ENCODE results near the gene ITGAE.
A peak's percentile ranks its signal among the peaks of the same experiment; 100 is the strongest.

ITGAE gene

DNA sequence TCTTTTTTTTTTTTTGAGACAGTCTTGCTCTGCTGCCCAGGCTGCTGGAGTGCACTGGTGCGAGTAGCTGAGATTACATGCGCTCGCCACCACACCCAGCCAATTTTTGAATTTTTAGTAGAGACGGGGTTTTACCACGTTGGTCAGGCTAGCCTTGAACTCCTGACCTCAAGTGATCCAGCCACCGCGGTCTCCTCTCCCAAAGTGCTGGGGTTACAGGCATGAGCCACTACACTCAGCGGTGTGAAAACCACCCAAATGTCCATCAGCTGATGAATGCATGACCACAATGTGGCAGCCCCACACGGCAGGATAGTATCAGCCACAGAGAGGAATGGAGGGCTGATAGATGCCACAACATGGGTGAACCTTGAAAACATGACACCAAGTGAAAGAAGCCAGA lies 107.2 kb downstream of the ITGAE start:
- DNase-seq (ENCODE audit: low spot score): no peak

DNA sequence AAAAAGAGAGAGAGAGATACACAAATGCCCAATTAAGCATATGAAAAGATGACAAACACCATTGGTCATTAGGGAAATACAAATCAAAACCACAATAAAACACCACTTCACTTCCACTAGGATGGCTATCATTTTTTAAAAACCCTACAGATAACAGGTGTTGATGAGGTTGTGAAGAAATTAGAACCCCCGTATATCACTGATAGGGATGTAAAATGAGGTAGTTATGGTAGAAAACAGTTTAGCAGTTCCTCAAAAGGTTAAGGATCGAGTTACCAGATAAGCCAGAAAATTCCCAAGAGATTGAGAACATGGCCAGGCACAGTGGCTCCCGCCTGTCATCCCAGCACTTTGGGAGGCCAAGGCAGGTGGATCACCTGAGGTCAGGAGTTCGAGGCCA lies 107.8 kb downstream of the ITGAE start:
- DNase-seq (ENCODE audit: low spot score): no peak

- DNase-seq (ENCODE audit: low spot score): no peak
These were observed 108.6 kb downstream of the ITGAE start for GRCh38 chr17:3692346-3692745.

- no peak for DNase-seq (ENCODE audit: low spot score)
These were observed 109.3 kb downstream of the ITGAE start for GRCh38 chr17:3691617-3692067.

- DNase-seq (ENCODE audit: low spot score): no peak
These were observed 110.8 kb downstream of the ITGAE start for GRCh38 chr17:3690094-3690715.

- DNase-seq (ENCODE audit: low spot score): no peak
These were observed 111.5 kb downstream of the ITGAE start for GRCh38 chr17:3689262-3690093.

GRCh38 chr17:3688852-3689261 lies 112.1 kb downstream of the ITGAE start:
- no peak for DNase-seq (ENCODE audit: low spot score)

DNA sequence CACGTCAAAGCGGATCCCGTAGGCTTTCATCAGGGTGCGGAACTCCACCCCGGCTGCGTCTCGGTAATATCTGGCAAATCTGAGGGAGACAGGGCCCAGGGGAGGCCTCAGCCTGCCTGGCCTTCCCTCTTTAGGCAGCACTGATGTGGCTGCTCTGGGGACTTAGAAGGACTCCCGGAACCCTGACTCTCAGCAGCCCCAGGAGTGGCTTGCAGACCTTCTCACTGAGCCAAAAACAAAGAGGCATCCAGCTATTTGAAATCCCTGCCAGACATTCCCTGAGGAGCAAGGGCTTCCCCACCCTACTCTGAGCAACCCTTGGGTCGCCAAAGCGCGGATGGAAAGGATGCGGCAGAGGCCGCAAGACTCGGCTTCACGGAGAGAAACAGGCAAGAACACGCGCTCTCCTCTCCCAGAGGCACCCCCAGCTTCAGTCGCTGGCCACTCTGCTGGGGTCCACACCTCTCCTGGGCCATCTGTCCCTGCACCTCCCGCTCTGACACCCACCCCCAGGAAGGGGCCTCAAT lies 112.9 kb downstream of the ITGAE start:
- DNase-seq (ENCODE audit: low spot score): peak; percentile 43

DNA sequence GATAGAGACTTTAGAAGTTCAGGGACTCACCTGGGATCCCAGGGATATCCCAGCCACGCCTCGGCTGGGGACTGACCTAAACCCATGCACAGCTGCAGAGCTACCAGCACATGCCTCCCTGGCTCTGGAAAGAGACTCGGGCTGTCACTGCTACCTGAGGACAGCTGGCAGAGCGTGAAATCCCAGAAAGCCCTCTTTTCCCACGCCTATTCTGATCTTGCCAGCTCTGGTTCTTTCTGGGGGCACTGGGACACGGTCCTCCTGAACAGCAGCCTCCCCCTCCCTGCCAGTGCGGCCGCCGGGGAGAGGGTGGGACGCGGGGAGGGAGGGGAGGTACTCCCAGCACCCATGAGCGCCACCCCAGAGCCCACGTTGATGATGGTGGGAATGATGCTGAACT lies 115.8 kb downstream of the ITGAE start:
- no peak for DNase-seq (ENCODE audit: low spot score)

DNA sequence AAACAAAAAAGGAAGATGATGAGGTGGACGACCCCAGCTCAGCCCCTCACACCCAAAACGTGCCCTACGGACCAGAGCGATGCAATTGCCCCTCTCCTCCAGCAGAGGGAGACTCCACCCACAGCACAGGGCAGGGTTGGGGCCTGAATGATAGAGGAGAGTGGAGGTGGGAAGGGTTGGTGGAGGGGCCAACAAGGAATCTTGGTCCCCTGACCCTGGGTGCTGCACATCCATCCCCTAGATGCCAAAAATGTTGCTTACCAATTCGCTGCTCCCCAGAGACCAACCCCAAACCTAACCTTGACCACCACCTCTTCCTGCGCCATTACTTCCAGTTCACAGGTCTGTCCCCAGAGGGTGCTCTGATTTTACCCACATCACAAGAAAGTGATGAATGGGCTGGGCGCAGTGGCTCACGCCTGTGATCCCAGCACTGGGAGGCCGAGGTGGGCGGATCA lies 117.9 kb downstream of the ITGAE start:
- DNase-seq (ENCODE audit: low spot score): peak; percentile 86

DNA sequence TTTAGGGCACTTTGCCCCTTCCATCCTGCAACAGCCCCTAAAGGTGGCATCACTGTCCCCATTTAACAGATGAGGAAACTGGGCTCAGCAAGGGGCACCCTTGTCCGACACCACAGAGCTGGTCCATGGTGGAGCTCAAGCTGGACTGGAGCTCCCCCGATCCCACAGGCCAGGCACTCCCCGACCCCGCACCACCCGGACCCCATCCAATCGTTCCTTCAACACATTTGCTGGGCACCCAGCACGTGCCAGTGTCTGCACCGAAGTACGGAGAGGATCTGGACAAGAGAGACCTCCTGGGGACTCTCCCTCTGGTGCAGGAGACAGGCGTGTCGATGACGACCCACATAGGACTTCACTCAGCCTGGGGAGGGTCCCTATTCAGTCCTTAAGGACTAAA lies 119.0 kb downstream of the ITGAE start:
- DNase-seq (ENCODE audit: low spot score): no peak

GRCh38 chr17:3681565-3681964 lies 119.4 kb downstream of the ITGAE start:
- DNase-seq (ENCODE audit: low spot score): no peak

- no peak for DNase-seq (ENCODE audit: low spot score)
These were observed 119.9 kb downstream of the ITGAE start for GRCh38 chr17:3681057-3681456.

DNA sequence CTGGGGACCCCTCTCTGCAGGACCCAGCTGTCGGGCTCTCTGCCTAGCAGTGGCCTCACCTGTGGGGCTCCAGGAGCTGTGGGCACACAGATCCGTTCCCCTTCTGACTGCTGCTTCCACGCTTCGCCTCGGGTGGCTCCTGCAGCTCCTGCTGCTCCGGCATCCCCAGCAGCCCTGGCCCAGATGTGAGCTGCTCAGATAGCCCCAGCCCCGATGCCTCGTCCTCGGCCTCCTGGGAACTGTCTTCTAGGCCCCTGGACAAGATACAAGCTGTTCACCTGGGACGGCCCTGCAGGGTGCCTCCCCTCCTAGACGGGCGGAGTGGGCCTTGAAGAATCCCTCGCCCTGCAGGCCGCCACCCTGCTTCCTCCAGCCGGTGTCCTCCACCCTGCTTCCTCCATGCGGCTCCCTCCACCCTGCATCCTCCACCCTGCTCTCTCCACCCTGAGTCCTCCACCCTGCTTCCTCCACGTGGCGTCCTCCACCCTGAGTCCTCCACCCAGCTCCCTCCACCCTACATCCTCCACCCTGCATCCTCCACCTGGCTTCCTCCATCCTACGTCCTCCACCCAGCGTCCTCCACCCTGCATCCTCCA lies 121.4 kb downstream of the ITGAE start:
- no peak for DNase-seq (ENCODE audit: low spot score)

DNA sequence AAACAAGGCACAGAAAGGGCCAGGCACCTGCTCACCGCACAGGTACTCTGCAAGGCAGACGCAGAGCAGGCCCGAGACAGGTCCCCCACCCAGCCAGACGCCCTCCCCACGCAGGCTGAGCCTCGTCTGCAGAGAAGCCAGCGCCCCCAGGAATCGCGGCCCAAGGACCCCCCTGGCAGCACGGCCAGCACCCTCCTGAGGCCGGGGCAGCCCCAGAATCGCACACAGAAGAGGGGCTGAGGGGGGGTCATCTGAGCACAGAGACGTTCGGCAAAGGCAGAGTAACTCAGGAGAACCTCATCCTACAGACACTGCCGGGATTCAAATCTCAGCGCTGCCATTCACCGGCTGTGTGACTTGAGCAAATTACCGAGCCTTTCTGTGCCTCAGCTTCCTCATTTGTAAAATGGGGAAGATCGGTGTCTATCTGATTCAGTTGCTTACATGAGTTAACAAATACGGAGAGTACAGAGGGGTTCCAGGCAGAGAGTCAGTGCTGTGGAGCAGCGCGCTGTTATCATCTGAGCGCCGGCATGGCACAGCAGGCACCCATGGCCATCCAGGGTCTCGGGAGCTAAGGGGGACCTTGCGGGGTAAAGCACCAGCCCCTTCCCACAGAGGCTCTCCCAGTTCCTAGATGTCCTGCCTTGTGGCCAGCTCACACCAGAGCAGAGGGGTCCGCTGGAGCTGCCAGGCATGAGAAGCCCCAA lies 122.0 kb downstream of the ITGAE start:
- no peak for DNase-seq (ENCODE audit: low spot score)

DNA sequence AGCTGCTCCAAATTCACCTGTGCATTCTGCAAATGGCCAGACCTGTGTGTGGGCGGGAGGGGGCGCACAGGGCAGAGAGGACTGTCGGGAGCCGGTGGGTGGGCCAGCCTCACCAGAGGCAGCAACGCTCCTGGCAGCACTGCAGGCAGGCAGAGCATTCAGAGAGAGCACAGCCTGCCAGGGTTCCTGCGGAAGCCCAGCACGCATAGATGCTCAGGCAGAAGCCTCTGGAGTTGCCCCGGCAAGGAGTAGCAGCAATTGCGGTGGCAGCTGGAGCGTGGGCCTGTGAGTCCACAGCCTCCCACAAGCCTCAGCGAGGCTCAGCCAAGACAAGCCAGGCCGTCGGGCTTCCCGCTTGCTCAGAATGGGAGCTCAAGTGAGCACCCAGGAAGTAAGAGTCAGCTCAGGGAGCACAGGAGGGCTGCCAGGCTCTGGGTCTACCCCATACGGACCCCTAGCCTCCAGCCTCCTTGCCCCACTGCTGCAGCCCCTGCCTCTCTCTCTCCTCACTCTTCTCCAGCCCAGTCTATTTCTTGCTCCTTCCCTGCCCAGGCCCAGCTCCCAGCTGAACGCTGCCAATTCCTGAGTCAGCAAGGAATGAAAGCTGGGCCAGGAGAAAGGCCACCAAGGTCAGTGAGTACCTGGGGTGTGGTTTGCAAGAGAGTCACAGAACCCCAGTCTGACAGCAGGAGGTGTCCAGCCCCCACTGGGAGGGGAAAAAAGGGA lies 122.7 kb downstream of the ITGAE start:
- DNase-seq (ENCODE audit: low spot score): no peak

GRCh38 chr17:3675886-3676285 lies 125.1 kb downstream of the ITGAE start:
- no peak for DNase-seq (ENCODE audit: low spot score)

DNA sequence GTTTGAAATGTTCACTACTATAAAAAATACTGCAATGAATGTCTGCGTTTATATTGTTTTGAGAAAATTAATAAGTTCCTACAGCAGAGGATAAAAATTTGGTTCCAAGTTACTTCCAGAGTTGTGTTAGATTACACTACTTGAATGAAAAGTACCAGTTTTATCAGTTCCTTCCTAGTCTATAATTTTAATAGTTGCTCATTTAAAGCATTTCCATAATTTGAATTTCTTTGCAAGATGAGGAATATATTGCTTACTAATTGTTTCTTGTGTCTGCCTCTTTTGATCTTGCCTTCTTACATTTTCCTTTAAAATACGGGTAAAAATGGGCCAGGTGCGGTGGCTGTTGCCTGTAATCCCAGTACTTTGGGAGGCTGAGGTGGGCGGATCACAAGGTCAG lies 128.4 kb downstream of the ITGAE start:
- DNase-seq (ENCODE audit: low spot score): no peak

DNA sequence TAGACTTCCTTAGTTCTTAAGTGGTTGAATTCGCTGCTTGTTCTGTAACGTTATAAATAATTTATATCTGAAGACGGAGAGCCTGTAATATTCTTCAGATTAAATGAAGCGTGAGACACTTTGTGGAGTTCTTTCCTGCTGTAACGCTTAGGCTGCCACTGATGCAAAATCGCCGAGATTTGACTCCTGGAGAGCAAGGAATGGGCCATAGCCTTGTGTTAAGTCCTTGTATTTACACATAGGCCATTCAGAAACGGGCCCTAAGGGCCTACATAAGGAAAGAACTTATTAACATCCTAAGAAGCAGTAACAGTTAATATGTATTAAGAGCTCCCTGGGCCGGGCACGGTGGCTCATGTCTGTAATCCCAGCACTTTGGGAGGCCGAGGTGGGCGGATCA lies 131.4 kb downstream of the ITGAE start:
- DNase-seq (ENCODE audit: low spot score): no peak

DNA sequence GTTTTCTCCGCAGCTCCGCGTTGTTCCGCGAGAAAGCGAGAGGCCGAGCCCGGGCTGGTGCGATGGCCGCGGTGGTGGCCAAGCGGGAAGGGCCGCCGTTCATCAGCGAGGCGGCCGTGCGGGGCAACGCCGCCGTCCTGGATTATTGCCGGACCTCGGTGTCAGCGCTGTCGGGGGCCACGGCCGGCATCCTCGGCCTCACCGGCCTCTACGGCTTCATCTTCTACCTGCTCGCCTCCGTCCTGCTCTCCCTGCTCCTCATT lies 132.0 kb downstream of the ITGAE start:
- DNase-seq (ENCODE audit: low spot score): no peak

- peak; percentile 100 for DNase-seq (ENCODE audit: low spot score)
These were observed 132.5 kb downstream of the ITGAE start, which contains the start of the genes EMC6 and TAX1BP3 for GRCh38 chr17:3668279-3669084. TSS of gene EMC6 (plus strand) at chr17:3668812. CDS start at chr17:3669147, 335 bp downstream. TSS of gene TAX1BP3 (minus strand) at chr17:3668578. CDS start at chr17:3668526, 52 bp downstream.

All from AG20443 (cell line).